HepG2 (cell line): ENCODE data around the gene ARFGAP1. TPM values are rescaled to one million over a fixed set of nuclear protein-coding genes. Genes with fewer than 3 reads are reported as not detected.
A peak's percentile ranks its signal among the peaks of the same experiment; 100 is the strongest.

Experiments
- CBFB ChIP-seq: sonication (generic); formaldehyde crosslinking; IDR thresholded peaks from 2 replicates; pipeline ENCODE4 v1.4.0; 2020; ENCODE audit warnings: missing genetic modification reagents
- ELF4 ChIP-seq: sonication (generic); formaldehyde crosslinking; IDR thresholded peaks from 2 replicates; pipeline ENCODE4 v1.5.0; 2020; ENCODE audit warnings: missing genetic modification reagents, mild to moderate bottlenecking, moderate library complexity, borderline replicate concordance
- FOXK1 ChIP-seq: sonication (generic); formaldehyde crosslinking; IDR thresholded peaks from 2 replicates; pipeline ENCODE4 v1.4.0; 2020; ENCODE audit warnings: low read depth, missing genetic modification reagents, borderline replicate concordance
- HCFC1 ChIP-seq: fragments of 150-350 bp; IDR thresholded peaks from 2 replicates; pipeline ENCODE4 v1.6.1; 2014; ENCODE audit warnings: low read depth, low read length
- HMG20B ChIP-seq: conservative IDR thresholded peaks from 2 replicates; pipeline ENCODE4 v1.6.1; 2016; ENCODE audit warnings: missing genetic modification reagents, missing compliant biosample characterization
- HMGXB3 ChIP-seq: sonication (generic); formaldehyde crosslinking; IDR thresholded peaks from 2 replicates; pipeline ENCODE4 v1.4.0; 2020; ENCODE audit warnings: missing genetic modification reagents, borderline replicate concordance
- HNRNPUL1 ChIP-seq: fragments of 200-400 bp; formaldehyde crosslinking; IDR thresholded peaks from 2 replicates; pipeline ENCODE4 v1.6.1; 2017; ENCODE audit warnings: low read depth, mild to moderate bottlenecking, low read length, moderate library complexity
- JARID2 ChIP-seq: sonication (generic); formaldehyde crosslinking; IDR thresholded peaks from 2 replicates; pipeline ENCODE4 v1.8.1; 2023; ENCODE audit warnings: missing genetic modification reagents, inconsistent platforms; ENCODE audit not compliant: insufficient replicate concordance
- KDM2A ChIP-seq: sonication (generic); formaldehyde crosslinking; IDR thresholded peaks from 2 replicates; pipeline ENCODE4 v1.4.0; 2020; ENCODE audit warnings: low read depth, missing genetic modification reagents, borderline replicate concordance
- MTA3 ChIP-seq: sonication (generic); formaldehyde crosslinking; IDR thresholded peaks from 2 replicates; pipeline ENCODE4 v1.4.0; 2020; ENCODE audit warnings: missing genetic modification reagents
- MXI1 ChIP-seq: IDR thresholded peaks from 3 replicates; pipeline ENCODE4 v1.6.1; 2012; ENCODE audit warnings: low read depth, low read length, inconsistent platforms, borderline replicate concordance
- NFYB ChIP-seq: sonication (generic); formaldehyde crosslinking; IDR thresholded peaks from 2 replicates; pipeline ENCODE4 v1.4.0; 2020; ENCODE audit warnings: missing genetic modification reagents
- SIX4 ChIP-seq: sonication (generic); formaldehyde crosslinking; IDR thresholded peaks from 2 replicates; pipeline ENCODE4 v1.4.0; 2020; ENCODE audit warnings: missing genetic modification reagents
- SOX5 ChIP-seq: IDR thresholded peaks from 2 replicates; pipeline ENCODE4 v1.6.1; 2016; ENCODE audit warnings: borderline replicate concordance
- THAP11 ChIP-seq: IDR thresholded peaks from 2 replicates; pipeline ENCODE4 v1.6.1; 2016; ENCODE audit warnings: missing biosample characterization, missing genetic modification reagents
- THAP8 ChIP-seq: sonication (generic); formaldehyde crosslinking; IDR thresholded peaks from 2 replicates; pipeline ENCODE4 v1.5.1; 2020; ENCODE audit warnings: missing genetic modification reagents, mild to moderate bottlenecking, borderline replicate concordance
- ZBTB7B ChIP-seq: sonication (generic); formaldehyde crosslinking; IDR thresholded peaks from 2 replicates; pipeline ENCODE4 v1.4.0; 2020; ENCODE audit warnings: missing genetic modification reagents
- ZNF781 ChIP-seq: sonication (generic); formaldehyde crosslinking; IDR thresholded peaks from 2 replicates; pipeline ENCODE4 v1.5.1; 2020; ENCODE audit warnings: borderline replicate concordance, mild to moderate bottlenecking, missing genetic modification reagents; ENCODE audit errors: not compliant biosample characterization
- ZNF878 ChIP-seq: sonication (generic); formaldehyde crosslinking; IDR thresholded peaks from 2 replicates; pipeline ENCODE4 v1.8.1; 2023; ENCODE audit warnings: mild to moderate bottlenecking, missing genetic modification reagents, moderate library complexity
- ZSCAN5A ChIP-seq: sonication (generic); formaldehyde crosslinking; IDR thresholded peaks from 2 replicates; pipeline ENCODE4 v1.8.0; 2022; ENCODE audit warnings: mild to moderate bottlenecking, missing genetic modification reagents, borderline replicate concordance
- polyA plus RNA-seq, 8 experiments: library from polyadenylated mRNA; depleted of rRNA in 3 of 8; stranded (reverse) in 7 of 8; unstranded in 1 of 8; fragments of >200 nt; fragmentation: Illumina TruSeq in 4 of 8; extraction: Trizol in 4 of 8; gene quantifications; 2 replicates each; pipeline versions ENCODE4 v1.2.1 to v1.2.3, GENCODE V29; 2011 to 2016; ENCODE audit warnings: low read depth in 4 of 8, missing spikeins in 1 of 8, mixed read lengths in 1 of 8; ENCODE audit not compliant: insufficient read depth in 1 of 8
- total RNA-seq, 5 experiments: library from RNA; depleted of rRNA; stranded (reverse); fragments of >200 nt; fragmentation: Illumina TruSeq; extraction: Trizol; gene quantifications; 2 replicates each; pipeline ENCODE4 v1.2.3, GENCODE V29; 2016; ENCODE audit warnings: low read depth in 1 of 5
- TF ChIP-seq, protein P1 (sequence below): IDR thresholded peaks from 2 replicates; pipeline ENCODE4 v1.6.1; 2018; ENCODE audit warnings: missing genetic modification reagents, mild to moderate bottlenecking, missing compliant biosample characterization

ARFGAP1 gene
- total and polyA plus RNA-seq, 2 of the 13 experiments (the other 11 are each of a cell fraction or from before 2014, with no cell fraction given) = 132 TPM

GRCh38 chr20:63290677-63291472, 18.3 kb downstream of the ARFGAP1 start (continued):
- TF ChIP-seq, protein P1, sequence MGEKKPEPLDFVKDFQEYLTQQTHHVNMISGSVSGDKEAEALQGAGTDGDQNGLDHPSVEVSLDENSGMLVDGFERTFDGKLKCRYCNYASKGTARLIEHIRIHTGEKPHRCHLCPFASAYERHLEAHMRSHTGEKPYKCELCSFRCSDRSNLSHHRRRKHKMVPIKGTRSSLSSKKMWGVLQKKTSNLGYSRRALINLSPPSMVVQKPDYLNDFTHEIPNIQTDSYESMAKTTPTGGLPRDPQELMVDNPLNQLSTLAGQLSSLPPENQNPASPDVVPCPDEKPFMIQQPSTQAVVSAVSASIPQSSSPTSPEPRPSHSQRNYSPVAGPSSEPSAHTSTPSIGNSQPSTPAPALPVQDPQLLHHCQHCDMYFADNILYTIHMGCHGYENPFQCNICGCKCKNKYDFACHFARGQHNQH = 0 out of 2 replicates have a peak, but pooled peaks have one; percentile 15
- TF ChIP-seq CBFB (no peak), SIX4 (CRISPR knock-in tag) (no peak), JARID2 (CRISPR knock-in tag) (peak; percentile 35), THAP11 (CRISPR knock-in tag) (no peak), HMGXB3 (CRISPR knock-in tag) (0 out of 2 replicates have a peak, but pooled peaks have one; percentile 49), HMG20B (CRISPR knock-in tag) (no peak), MTA3 (CRISPR knock-in tag) (no peak), NFYB (CRISPR knock-in tag) (no peak; the same call in 1 of the 2 replicates), THAP8 (CRISPR knock-in tag) (peak; percentile 6; the same call in 1 of the 2 replicates), ZBTB7B (CRISPR knock-in tag) (0 out of 2 replicates have a peak, but pooled peaks have one; percentile 44), ELF4 (CRISPR knock-in tag) (no peak), HNRNPUL1 (no peak), ZSCAN5A (CRISPR knock-in tag) (no peak), KDM2A (CRISPR knock-in tag) (peak; percentile 87), MXI1 (peak; percentile 53; the same call in 1 of the 3 replicates), ZNF878 (CRISPR knock-in tag) (no peak), HCFC1 (no peak), ZNF781 (CRISPR knock-in tag) (no peak), FOXK1 (no peak), SOX5 (CRISPR knock-in tag) (no peak)
